SK-N-DZ (cell line): ENCODE results near the gene RALGPS1.

Source experiments
- DNase-seq: peaks from one replicate; pipeline ENCODE4 v3.0.0-alpha.2; 2015; ENCODE audit warnings: low spot score

The RALGPS1 gene

DNA sequence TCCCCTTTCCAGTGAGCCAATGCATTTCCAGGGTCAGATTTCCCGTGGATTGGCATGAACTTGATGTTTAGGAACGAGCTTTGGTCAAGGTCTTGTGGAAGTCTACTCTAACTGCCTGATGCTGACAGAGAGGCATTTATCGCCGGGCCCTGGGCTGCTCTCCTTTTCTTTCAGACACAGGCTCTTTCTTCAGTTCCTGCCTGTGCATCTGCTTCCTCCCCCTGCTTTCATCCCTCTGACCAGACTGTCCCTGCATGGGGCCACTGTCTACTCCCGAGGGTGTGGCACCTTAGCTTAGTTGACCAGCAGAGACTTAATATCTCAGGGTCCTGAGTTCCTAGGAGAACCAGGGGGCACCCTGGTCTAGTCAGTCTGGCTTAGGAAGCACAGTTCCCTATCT, 41.2 kb downstream of the RALGPS1 start:
- DNase-seq = no peak

GRCh38 chr9:126956917-126957686, 42.5 kb downstream of the RALGPS1 start:
- no peak for DNase-seq

DNA sequence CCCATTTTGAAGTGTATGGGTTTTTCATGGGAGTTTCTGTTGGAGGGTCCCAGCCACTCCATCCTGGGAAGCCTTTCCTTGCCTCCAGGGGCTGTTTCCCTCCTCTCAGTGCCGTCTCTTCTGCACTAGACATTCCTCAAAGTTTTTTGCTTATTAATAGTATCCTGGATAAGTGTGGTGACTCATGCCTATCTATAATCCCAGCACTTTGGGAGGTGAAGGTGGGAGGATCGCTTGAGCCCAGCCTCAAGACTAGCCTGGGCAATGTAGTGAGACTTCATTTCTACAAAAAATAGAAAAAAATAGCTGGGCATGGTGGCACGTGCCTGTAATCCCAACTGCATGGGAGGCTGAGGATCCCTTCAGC, 43.1 kb downstream of the RALGPS1 start:
- no peak for DNase-seq

- DNase-seq = no peak
Observed at GRCh38 chr9:126959336-126959735, 44.8 kb downstream of the RALGPS1 start.

DNA sequence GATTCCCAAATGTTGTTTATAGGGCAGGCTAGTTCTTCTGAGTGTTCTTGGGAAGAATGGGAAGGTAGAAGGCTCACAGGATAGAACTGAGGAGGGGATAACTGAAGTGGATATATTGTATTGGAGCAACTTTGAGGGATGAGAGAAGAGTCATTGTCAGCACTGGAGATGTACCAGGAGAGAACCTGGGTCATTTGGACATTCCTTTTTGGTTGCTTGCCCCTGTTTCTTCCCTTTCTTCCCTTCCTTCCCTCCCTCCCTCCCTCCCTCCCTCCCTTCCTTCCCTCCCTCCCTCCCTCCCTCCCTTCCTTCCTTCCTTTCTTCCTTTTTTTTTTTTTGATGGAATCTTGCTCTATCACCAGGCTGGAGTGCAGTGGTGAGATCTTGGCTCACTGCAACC, 45.3 kb downstream of the RALGPS1 start:
- DNase-seq = no peak

DNA sequence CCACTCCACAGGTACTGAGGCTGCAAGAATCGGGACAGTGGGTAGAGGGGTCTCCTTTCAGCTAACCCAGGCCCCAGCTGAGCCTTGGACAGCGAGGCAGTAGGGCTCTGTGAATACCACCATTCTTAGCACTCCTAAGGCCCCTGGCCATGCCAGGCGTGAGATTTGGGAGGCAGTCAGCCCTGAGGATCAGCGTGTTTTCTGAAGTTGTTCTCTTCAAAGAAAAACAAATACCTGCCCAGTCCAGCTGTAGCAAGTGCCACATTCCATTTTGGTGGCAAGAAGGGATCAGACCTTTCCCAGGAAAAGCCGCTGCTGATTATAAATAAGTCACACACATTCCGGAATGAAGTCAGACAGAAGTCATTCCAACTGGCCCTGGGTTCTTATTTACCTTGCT, 47.8 kb downstream of the RALGPS1 start:
- DNase-seq = no peak

GRCh38 chr9:126965077-126965476, 50.5 kb downstream of the RALGPS1 start:
- DNase-seq = no peak

GRCh38 chr9:126965541-126966428, 51.2 kb downstream of the RALGPS1 start:
- peak; percentile 41 for DNase-seq

GRCh38 chr9:126971261-126971660, 56.7 kb downstream of the RALGPS1 start:
- DNase-seq = no peak

- no peak for DNase-seq
Observed at GRCh38 chr9:126973651-126974529, 59.3 kb downstream of the RALGPS1 start.

- DNase-seq = no peak
Observed at GRCh38 chr9:126974594-126974993, 60.0 kb downstream of the RALGPS1 start.

DNA sequence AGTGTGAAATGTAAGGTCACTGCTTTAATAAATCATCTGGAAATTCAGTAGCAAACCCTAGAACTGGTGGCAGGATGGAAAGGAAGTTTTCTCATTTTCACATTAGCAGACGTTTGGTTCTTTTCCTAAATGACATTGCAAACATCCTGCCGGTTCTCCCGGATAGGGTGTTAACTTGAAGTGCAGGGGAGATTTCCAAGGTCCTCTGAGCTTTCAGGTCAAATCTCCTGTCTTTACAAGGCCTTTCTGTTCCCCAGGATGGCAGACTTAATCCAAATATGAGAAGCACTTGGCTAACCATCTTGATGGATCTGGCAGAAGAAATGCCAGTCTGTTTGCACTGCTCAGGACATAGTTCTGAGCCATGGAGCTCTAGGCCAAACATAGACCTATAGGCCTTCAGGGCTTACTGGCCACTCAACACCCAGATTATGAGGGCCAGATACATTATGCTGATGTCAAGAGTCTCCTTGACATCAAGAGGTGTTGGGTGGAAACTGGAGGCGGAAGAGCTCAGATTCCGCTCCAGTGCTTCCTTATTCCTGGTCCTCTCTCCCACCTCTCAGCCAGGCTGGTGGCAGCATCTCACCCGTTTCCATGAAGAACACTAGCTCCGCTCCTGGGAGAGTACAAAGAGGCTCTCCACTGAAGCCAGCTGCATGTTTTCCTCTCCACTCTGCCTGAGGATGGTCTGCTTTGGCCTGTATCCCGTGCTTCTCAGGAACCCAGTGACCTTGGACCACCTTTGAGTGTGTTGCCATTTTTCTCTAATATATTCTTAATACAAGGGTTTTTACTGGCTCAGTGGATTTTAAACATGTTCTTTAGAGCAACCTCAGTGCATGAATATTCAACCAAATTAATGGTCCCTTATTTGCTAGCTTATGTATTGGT, 61.0 kb downstream of the RALGPS1 start:
- no peak for DNase-seq

- no peak for DNase-seq
Observed at GRCh38 chr9:126979461-126979860, 64.9 kb downstream of the RALGPS1 start.

DNA sequence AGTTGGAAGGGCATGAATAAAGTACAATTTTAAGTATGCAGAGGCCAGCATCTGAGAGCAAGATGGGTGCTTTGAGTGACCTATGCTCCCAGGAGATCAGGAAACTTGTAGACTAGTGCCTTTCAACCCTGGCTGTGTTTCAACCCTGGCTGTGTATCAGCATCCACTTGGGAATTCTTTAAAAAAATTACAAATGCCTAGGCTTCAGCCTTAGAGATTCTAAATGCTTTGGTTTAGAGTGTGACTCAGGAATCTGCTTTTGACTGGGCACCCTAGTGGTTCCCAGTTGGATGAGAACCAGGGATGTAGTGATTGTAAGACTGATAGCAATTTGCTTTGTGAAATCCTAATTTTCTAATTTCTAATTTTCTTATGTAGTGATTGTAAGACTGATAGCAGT, 65.6 kb downstream of the RALGPS1 start:
- DNase-seq = no peak

GRCh38 chr9:126981218-126981617, 66.6 kb downstream of the RALGPS1 start:
- DNase-seq = no peak

- no peak for DNase-seq
Observed at GRCh38 chr9:126982215-126983002, 67.8 kb downstream of the RALGPS1 start.

GRCh38 chr9:126983767-126984166, 69.2 kb downstream of the RALGPS1 start:
- DNase-seq = no peak

- DNase-seq = no peak
Observed at GRCh38 chr9:126984969-126985368, 70.4 kb downstream of the RALGPS1 start.

DNA sequence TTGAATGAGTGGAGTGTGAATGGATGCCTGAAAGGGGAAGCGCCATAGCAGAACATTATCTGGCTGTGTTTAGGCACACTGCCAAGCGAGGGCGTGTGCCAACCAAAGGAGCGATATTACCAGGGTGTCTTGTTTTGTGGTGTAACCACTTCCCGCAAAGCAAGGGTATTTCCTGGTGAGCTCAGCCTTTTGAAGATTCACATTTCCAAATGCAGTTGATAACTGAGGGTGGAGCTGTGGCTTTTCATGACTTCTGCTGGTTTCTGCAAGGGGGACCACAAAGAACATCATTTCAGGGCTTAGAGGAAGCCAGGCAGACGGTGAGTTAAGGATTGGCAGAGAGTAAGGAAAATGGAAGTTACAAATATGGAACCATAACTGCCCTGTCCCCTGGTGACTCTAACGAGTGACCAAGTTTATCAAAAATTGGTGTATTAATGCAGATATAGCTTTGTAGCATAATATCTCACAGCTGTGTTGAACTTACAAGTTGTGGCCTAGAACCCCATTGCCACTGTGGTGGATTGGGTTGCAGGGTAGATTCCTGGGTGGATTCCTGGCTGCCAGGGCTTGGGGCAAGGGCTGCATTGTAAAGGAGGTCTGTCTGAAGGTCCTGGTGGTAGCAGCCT, 71.4 kb downstream of the RALGPS1 start:
- no peak for DNase-seq
